GM13977 (cell line): ENCODE data around the gene PTCH1.

Experiments
- DNase-seq: peaks from one replicate; pipeline ENCODE4 v3.0.0; 2012; ENCODE audit warnings: low spot score
- CTCF ChIP-seq: IDR thresholded peaks from 2 replicates; pipeline ENCODE4 v1.5.1; 2012; ENCODE audit warnings: mild to moderate bottlenecking, control low read depth; ENCODE audit not compliant: insufficient read depth; ENCODE audit errors: extremely low read depth, missing control alignments
- in situ Hi-C: fragments of 300-500 bp; cut with MboI; formaldehyde crosslinking; loops from one replicate; pipeline ENCODE4 v1.12.0; 2022; ENCODE audit warnings: low sequenced_read_pairs, low pct_unique_long_range_greater_than_20kb, mixed read lengths, inconsistent platforms; ENCODE audit not compliant: unreplicated experiment

PTCH1 gene

GRCh38 chr9:95457769-95458168 lies 59.0 kb downstream of the PTCH1 start:
- TF ChIP-seq CTCF: no peak
- in situ Hi-C loops: no loop called here
- DNase-seq: no peak

- in situ Hi-C loops: no loop called here
- no peak for DNase-seq
- no peak for TF ChIP-seq CTCF
Observed at GRCh38 chr9:95455714-95456113, 61.1 kb downstream of the PTCH1 start.

- DNase-seq: no peak
Observed at GRCh38 chr9:95452176-95452575, 64.6 kb downstream of the PTCH1 start.

DNA sequence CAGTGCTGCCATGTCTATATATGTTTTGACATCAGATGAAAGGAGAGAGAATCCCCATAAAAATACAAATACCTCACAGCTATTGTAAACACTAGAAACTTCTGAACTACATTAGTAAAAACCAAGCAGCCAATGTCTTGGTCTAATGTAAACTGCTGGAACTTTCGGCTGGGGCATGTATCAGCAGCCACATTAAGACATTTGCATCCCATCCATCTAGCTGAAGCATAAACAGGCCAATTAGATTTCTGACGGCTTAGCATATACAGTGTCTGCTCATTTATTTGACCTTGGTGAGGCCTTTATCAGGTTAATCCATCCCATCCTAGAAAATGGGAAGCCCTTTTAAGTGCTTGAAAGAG lies 65.7 kb downstream of the PTCH1 start:
- no peak for DNase-seq
- in situ Hi-C loops: no loop called here
- no peak for TF ChIP-seq CTCF

More at GRCh38 chr9:95452176-95452575, 64.6 kb downstream of the PTCH1 start:
- TF ChIP-seq CTCF: no peak
- in situ Hi-C loops: no loop called here

DNA sequence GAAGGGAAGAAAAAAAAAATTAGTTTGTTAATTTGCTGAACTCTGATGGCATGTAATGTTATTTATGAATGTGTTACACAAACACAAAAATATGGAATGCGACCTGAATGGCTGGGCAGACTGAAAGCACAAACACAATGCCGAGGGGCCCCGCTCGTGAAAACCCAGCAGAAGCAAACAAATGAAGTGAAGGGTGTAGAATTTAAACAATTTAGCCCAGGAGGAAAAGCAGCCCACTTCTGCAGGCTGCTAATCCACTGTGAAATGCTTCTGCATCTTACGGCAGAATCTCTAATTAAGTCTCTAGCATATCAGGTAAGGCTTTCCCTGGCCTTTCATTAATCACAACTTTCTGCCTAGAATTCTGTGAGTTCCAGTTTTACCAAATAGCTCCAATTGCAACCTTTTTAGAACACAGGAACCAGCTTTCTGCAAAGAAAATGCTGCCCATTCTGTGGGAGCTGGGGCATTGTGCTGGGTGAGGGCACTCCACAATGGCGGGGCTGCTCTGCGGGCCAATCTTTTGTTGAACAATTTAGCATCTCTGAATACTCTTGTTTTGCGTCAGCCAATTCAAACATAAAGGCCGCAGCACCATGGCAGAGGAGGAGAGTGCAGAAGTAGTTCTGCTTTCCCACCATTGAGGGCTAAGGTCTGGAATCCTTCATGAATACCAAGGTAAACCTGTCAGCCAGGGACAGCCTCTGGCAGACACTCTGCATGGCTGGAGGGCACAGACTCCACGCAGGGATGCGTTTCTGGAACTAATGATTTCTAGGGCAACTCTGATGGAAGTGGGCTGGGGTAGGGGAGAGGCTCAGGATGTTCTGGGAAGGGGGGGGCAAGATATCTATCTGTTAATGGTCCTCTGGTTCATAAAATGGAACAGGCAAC lies 66.4 kb downstream of the PTCH1 start:
- no peak for TF ChIP-seq CTCF
- no peak for DNase-seq
- in situ Hi-C loops: no loop called here

DNA sequence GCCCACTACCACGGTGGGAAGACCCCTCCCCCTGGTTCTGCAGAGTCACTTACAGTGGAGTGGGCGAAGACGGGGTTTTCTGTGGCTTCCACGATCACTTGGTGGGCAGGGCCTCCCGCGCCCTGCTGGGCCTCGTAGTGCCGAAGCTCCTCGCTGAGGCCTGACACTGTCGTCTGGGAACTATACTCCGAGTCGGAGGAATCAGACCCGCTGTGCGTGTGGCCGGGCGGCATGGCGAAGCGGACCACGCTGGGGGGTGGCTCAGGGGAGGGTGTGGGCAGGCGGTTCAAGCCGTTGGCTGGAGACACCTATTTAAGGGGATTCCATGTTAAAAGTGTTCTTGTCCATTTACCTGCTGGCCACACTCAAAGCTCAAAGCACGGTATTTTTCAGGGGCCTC lies 67.8 kb downstream of the PTCH1 start:
- in situ Hi-C loops: no loop called here
- TF ChIP-seq CTCF: no peak
- no peak for DNase-seq
